Lung (tissue), 12 donors: ENCODE data around the gene CES5A. TPM values are rescaled to one million over a fixed set of nuclear protein-coding genes. Genes with fewer than 3 reads are reported as not detected.

ENCODE experiments used
- ATAC-seq: fragments of 200-7000 bp; cut with Tn5 transposase; one replicate; pipeline ENCODE4 v1.9.1; 2020; ENCODE audit warnings: moderate number of reproducible peaks; ENCODE audit not compliant: insufficient read depth, low FRiP score
- DNase-seq, 3 donors: peaks; one replicate each; pipeline ENCODE4 v3.0.0-alpha.2; 2013 to 2017
- H3K27ac ChIP-seq, 2 donors: one replicate each; pipeline ENCODE4 v1.5.1; 2013; ENCODE audit warnings: mild to moderate bottlenecking in 2 of 2, moderate library complexity in 2 of 2, control low read depth in 1 of 2, inconsistent platforms in 1 of 2, low read depth in 1 of 2, low read length in 1 of 2
- H3K27me3 ChIP-seq, 3 donors: one replicate each; pipeline ENCODE4 v1.5.1; 2013; ENCODE audit warnings: low read length in 2 of 3; ENCODE audit not compliant: control insufficient read depth in 3 of 3, insufficient read depth in 3 of 3
- H3K36me3 ChIP-seq, 4 donors: one replicate each; pipeline ENCODE4 v1.5.1; 2013; ENCODE audit warnings: low read length in 4 of 4, mild to moderate bottlenecking in 1 of 4, moderate library complexity in 1 of 4; ENCODE audit not compliant: control insufficient read depth in 4 of 4, insufficient read depth in 4 of 4
- H3K4me1 ChIP-seq, 5 donors: one replicate each; pipeline ENCODE4 v1.5.1; 2013; ENCODE audit warnings: low read length in 5 of 5, mild to moderate bottlenecking in 2 of 5, moderate library complexity in 1 of 5; ENCODE audit not compliant: control insufficient read depth in 5 of 5, insufficient read depth in 5 of 5
- H3K4me3 ChIP-seq: one replicate; pipeline ENCODE4 v1.5.1; 2013; ENCODE audit warnings: mild to moderate bottlenecking, control low read depth, moderate library complexity
- H3K9ac ChIP-seq, 2 donors: one replicate each; pipeline ENCODE4 v1.5.1; 2013; ENCODE audit warnings: low read length in 2 of 2, control low read depth in 1 of 2; ENCODE audit not compliant: insufficient read depth in 1 of 2
- H3K9me3 ChIP-seq, 4 donors: one replicate each; pipeline ENCODE4 v1.5.1; 2013; ENCODE audit warnings: low read length in 3 of 4, mild to moderate bottlenecking in 1 of 4, moderate library complexity in 1 of 4; ENCODE audit not compliant: control insufficient read depth in 4 of 4, insufficient read depth in 3 of 4
- CTCF ChIP-seq: IDR thresholded peaks from 2 replicates; pipeline ENCODE4 v1.5.1; 2012; ENCODE audit warnings: mild to moderate bottlenecking; ENCODE audit errors: control extremely low read depth, extremely low read depth
- WGBS, 2 donors: extraction: QIAGEN DNeasy Blood & Tissue Kit; methylation state at CpG; one replicate each; pipeline ENCODE4 v1.1.7; 2013; 5-methylcytosine and 5-hydroxymethylcytosine counted together
- polyA plus RNA-seq, 2 donors: library from polyadenylated mRNA; stranded (reverse); fragments of 200-250 nt; gene quantifications; one replicate each; pipeline ENCODE4 v1.2.1, GENCODE V29; 2013
- total RNA-seq, 2 donors: library from RNA; depleted of rRNA in 1 of 2; stranded (reverse); fragments of >200 nt in 1 of 2; gene quantifications; one replicate each; pipeline ENCODE4 v1.2.1, GENCODE V29; 2014 to 2021
- donor health status: control.
- donor health status: control.
- donor health status: Bipolar disorder and iron deficiency.
- donor health status: healthy.
- donor health status: DM: yes; HTN: yes; CAD: no.

The CES5A gene
- total and polyA plus RNA-seq, 4 donors, result not detected

DNA sequence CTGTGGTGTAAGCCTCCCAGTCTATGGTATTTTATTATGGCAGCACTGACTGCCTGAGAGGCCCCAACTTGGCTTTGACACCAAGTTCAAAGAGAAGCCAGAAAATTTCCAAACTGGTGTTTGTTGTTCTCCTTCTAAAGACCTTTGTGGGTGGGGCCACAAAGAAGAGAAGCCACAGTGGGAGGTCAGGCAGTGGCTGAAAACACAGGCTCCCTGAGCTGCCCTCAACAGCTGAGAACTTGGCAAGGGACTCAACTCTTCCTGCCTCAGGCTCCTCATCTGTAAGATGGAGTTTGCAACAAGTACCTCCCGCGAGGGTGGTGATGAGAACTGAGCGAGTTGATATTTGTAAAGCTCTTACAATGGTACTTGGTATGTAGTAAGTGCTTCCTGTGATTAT is 18.2 kb downstream of the CES5A start:
- 70 to 72% methylated on average over 3 of the region's 3 CpGs for WGBS, 2 donors
- no peak for TF ChIP-seq CTCF
- no peaks in the 10 kb centered on the region for H3K9me3 ChIP-seq
- H3K27ac ChIP-seq, result no peak overlapping the region
- DNase-seq (no peak), ATAC-seq (no peak)
- H3K9ac ChIP-seq, result no peak overlapping the region
- H3K36me3 ChIP-seq, result no peaks in the 10 kb centered on the region
- H3K27me3 ChIP-seq, result peaks cover 0 to 2% (median 0%) of the 10 kb centered on the region in 3 donors
- no peak overlapping the region for H3K4me3 ChIP-seq
- no peaks in the 10 kb centered on the region for H3K4me1 ChIP-seq

DNA sequence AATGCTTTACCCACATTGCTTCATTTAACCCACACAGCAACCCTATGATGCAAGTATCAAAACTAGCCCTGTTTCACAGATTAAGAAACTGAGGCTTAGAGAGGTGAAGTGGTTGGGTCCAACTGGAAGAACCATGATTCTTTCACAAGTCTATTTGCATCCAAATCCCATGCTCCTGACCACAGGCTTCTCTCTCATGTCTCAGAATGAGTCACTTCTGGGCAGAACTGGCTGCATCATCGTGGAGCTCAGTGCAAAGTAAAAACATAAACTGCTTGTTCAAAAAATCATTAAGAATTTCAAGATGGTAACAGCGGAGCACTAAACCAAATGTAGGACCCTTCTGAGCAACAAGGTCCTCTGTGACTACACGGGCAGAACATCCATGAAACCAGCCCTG is 22.1 kb downstream of the CES5A start:
- no peaks in the 10 kb centered on the region for H3K4me1 ChIP-seq
- H3K36me3 ChIP-seq, result no peaks in the 10 kb centered on the region
- DNase-seq, result no peak
- no peak overlapping the region for H3K4me3 ChIP-seq
- no peak for TF ChIP-seq CTCF
- H3K27me3 ChIP-seq, result peaks cover 0 to 2% (median 2%) of the 10 kb centered on the region in 3 donors
- no peak for ATAC-seq
- no peaks in the 10 kb centered on the region for H3K9me3 ChIP-seq
- H3K27ac ChIP-seq, result no peak overlapping the region
- 74 to 90% methylated on average over 3 of the region's 3 CpGs for WGBS, 2 donors
- H3K9ac ChIP-seq, result no peak overlapping the region

GRCh38 chr16:55849536-55849935 is 25.6 kb downstream of the CES5A start:
- Histone ChIP-seq H3K27me3 (peaks cover 0 to 2% (median 2%) of the 10 kb centered on the region in 3 donors), H3K9me3 (peaks cover 0 to 2% (median 0%) of the 10 kb centered on the region in 4 donors), H3K4me3 (no peak overlapping the region), H3K4me1 (no peaks in the 10 kb centered on the region), H3K27ac (no peak overlapping the region), H3K36me3 (no peaks in the 10 kb centered on the region), H3K9ac (no peak overlapping the region)
- 80 to 85% methylated on average over 13 of the region's 13 CpGs for WGBS, 2 donors
- ATAC-seq (no peak), DNase-seq (no peak)
- no peak for TF ChIP-seq CTCF
